ENCODE measurements around the gene SSTR5. TPM values are rescaled to one million over a fixed set of nuclear protein-coding genes. Genes with fewer than 3 reads are reported as not detected.

SSTR5 gene
- total and polyA plus RNA-seq, 12 donors, result 0.17 to 14.4 (median 2.5) TPM; not detected in 2

GRCh38 chr16:1093284-1094123 lies 21.0 kb downstream of the SSTR5 start:
- 55 to 73% (median 62%) methylated on average over 20 to 85 of the region's 85 CpGs for WGBS, 4 donors
- H3K27ac ChIP-seq, result no peak overlapping the region
- DNase-seq, result no peak
- no peaks in the 10 kb centered on the region for H3K9me3 ChIP-seq (replicated peaks in 1 of 3)
- no peak overlapping the region for H3K4me3 ChIP-seq
- no peaks in the 10 kb centered on the region for H3K27me3 ChIP-seq
- H3K4me1 ChIP-seq (replicated peaks in 1 of 2), result peaks cover 0 to 17% of the 10 kb centered on the region in 2 donors
- no peaks in the 10 kb centered on the region for H3K36me3 ChIP-seq (replicated peaks in 1 of 2)
- intact Hi-C loops (cut with DNase I), result no loop called here
- TF ChIP-seq CTCF (IDR thresholded peaks at IDR 0.05), result no peak
- no peak for TF ChIP-seq POLR2A (IDR thresholded peaks at IDR 0.05)

- Histone ChIP-seq H3K36me3 (replicated peaks in 1 of 2) (no peaks in the 10 kb centered on the region), H3K27ac (no peak overlapping the region), H3K9me3 (replicated peaks in 1 of 3) (no peaks in the 10 kb centered on the region), H3K4me3 (no peak overlapping the region), H3K4me1 (replicated peaks in 1 of 2) (peaks cover 0 to 19% of the 10 kb centered on the region in 2 donors), H3K27me3 (no peaks in the 10 kb centered on the region)
- 62 to 81% (median 71%) methylated on average over 7 to 13 of the region's 13 CpGs for WGBS, 4 donors
- intact Hi-C loops (cut with DNase I), result no loop called here
- no peak for DNase-seq
- TF ChIP-seq POLR2A (IDR thresholded peaks at IDR 0.05), result no peak
- no peak for TF ChIP-seq CTCF (IDR thresholded peaks at IDR 0.05)
These were observed 21.6 kb downstream of the SSTR5 start for GRCh38 chr16:1094124-1094479.

- DNase-seq, result no peak
- Histone ChIP-seq H3K9me3 (replicated peaks in 1 of 3) (no peaks in the 10 kb centered on the region), H3K4me3 (no peak overlapping the region), H3K27me3 (no peaks in the 10 kb centered on the region), H3K27ac (no peak overlapping the region), H3K4me1 (replicated peaks in 1 of 2) (peaks cover 0 to 13% of the 10 kb centered on the region in 2 donors), H3K36me3 (replicated peaks in 1 of 2) (no peaks in the 10 kb centered on the region)
- TF ChIP-seq POLR2A (IDR thresholded peaks at IDR 0.05) (no peak), CTCF (IDR thresholded peaks at IDR 0.05) (no peak)
- WGBS, 4 donors, result 20 to 69% (median 55%) methylated on average over 3 to 29 of the region's 29 CpGs
- intact Hi-C loops (cut with DNase I), result loop anchor here in 1 of 2 donors (5.0 kb wide), 1 partner anchor 278 kb away; no protein-coding TSS in a partner anchor
These were observed 22.3 kb downstream of the SSTR5 start for GRCh38 chr16:1094601-1095449.
